GM12878 (cell line): ENCODE measurements around the gene GAS2L1. TPM values are rescaled to one million over a fixed set of nuclear protein-coding genes. Genes with fewer than 3 reads are reported as not detected.

Experiments
- ATAC-seq: fragments of 200-7000 bp; cut with Tn5 transposase; 3 replicates; pipeline ENCODE4 v1.9.1; 2020; ENCODE audit warnings: mild to moderate bottlenecking, moderate library complexity
- BruUV-seq: library from RNA; stranded (reverse); fragments of 400-500 nt; replicated peaks from 2 replicates; lab custom pipeline; 2021; lab: Mats Ljungman, UMichigan
- CTCF ChIA-PET: fragments of 300-600 bp; sonication (Branson Sonifier 250); formaldehyde crosslinking; extraction: SDS; loops from one replicate; lab custom pipeline; 2021; ENCODE audit warnings: inconsistent platforms; lab: Yijun Ruan, JAX
- POLR2A ChIA-PET: fragments of 350-600 bp; formaldehyde crosslinking; extraction: SDS; loops from one replicate; lab custom pipeline; 2021; ENCODE audit warnings: inconsistent platforms; lab: Charles Lee
- RAD21 ChIA-PET: fragments of 300-600 bp; sonication (Branson Sonifier 250); formaldehyde crosslinking; loops from one replicate; lab custom pipeline; 2023; ENCODE audit warnings: antibody characterized with exemption; ENCODE audit not compliant: unreplicated experiment; lab: Charles Lee
- SMC1A ChIA-PET: fragments of 300-600 bp; sonication (Branson Sonifier 250); formaldehyde crosslinking; loops from one replicate; lab custom pipeline; 2023; ENCODE audit not compliant: unreplicated experiment, uncharacterized antibody; lab: Charles Lee
- DNase-seq: peaks from one replicate; pipeline ENCODE4 v3.0.0-alpha.2; 2011; ENCODE audit warnings: low read depth, low spot score
- FAIRE-seq: peaks from 3 replicates; lab custom pipeline; 2011; peaks lifted over from hg19 to GRCh38; lab: Jason Lieb, UNC
- H2AFZ ChIP-seq: 2 replicates; pipeline ENCODE4 v1.6.0; 2011; ENCODE audit warnings: low read depth, low read length, control low read depth; ENCODE audit not compliant: control insufficient read depth
- H3K27ac ChIP-seq: 2 replicates; pipeline ENCODE4 v1.5.1; 2011; ENCODE audit warnings: control low read depth; ENCODE audit not compliant: control insufficient read depth, insufficient read depth
- H3K27me3 ChIP-seq, 2 experiments: replicated peaks in 1 of 2; 2 replicates each; pipeline versions ENCODE4 v1.6.0 to v1.6.1; 2011; ENCODE audit warnings: low read length in 1 of 2; ENCODE audit not compliant: control insufficient read depth in 2 of 2, insufficient read depth in 2 of 2
- H3K36me3 ChIP-seq, 2 experiments: 2 replicates each; pipeline ENCODE4 v1.5.1; 2011; ENCODE audit warnings: low read length in 1 of 2; ENCODE audit not compliant: control insufficient read depth in 2 of 2, insufficient read depth in 2 of 2
- H3K4me1 ChIP-seq: 2 replicates; pipeline ENCODE4 v1.6.1; 2011; ENCODE audit warnings: mild to moderate bottlenecking, low read length, moderate library complexity, mixed read lengths; ENCODE audit not compliant: control insufficient read depth, insufficient read depth
- H3K4me2 ChIP-seq: 2 replicates; pipeline ENCODE4 v1.6.0; 2011; ENCODE audit warnings: control low read depth; ENCODE audit not compliant: control insufficient read depth, insufficient read depth
- H3K4me3 ChIP-seq: fragments of 200-600 bp; sonication (generic); 2 replicates; pipeline ENCODE4 v1.5.1; 2016
- H3K79me2 ChIP-seq: 2 replicates; pipeline ENCODE4 v1.6.0; 2011; ENCODE audit warnings: low read length; ENCODE audit not compliant: control insufficient read depth, insufficient read depth
- H3K9ac ChIP-seq: 2 replicates; pipeline ENCODE4 v1.8.0; 2011; ENCODE audit warnings: low read length, control low read depth, mixed read lengths; ENCODE audit not compliant: control insufficient read depth, insufficient read depth
- H3K9me3 ChIP-seq: replicated peaks from 3 replicates; pipeline ENCODE4 v1.5.1; 2011; ENCODE audit warnings: mild to moderate bottlenecking, low read length; ENCODE audit not compliant: control insufficient read depth, insufficient read depth
- H4K20me1 ChIP-seq: 2 replicates; pipeline ENCODE4 v1.6.0; 2011; ENCODE audit not compliant: control insufficient read depth, insufficient read depth
- ATF2 ChIP-seq: IDR thresholded peaks from 2 replicates; pipeline ENCODE4 v1.6.1; 2012; ENCODE audit warnings: low read length, inconsistent platforms
- ATF7 ChIP-seq: fragments of 450-650 bp; IDR thresholded peaks from 2 replicates; pipeline ENCODE4 v1.6.1; 2016; ENCODE audit warnings: low read depth, mild to moderate bottlenecking
- CBX3 ChIP-seq: fragments of 200-600 bp; sonication (generic); IDR thresholded peaks from 2 replicates; pipeline ENCODE4 v1.6.1; 2016; ENCODE audit warnings: low read depth, borderline replicate concordance
- CREM ChIP-seq: IDR thresholded peaks from 2 replicates; pipeline ENCODE4 v1.6.1; 2014; ENCODE audit warnings: antibody characterized with exemption, low read depth
- KDM1A ChIP-seq: fragments of 200-600 bp; sonication (generic); IDR thresholded peaks from 2 replicates; pipeline ENCODE4 v1.6.1; 2016; ENCODE audit warnings: borderline replicate concordance
- NFYB ChIP-seq: IDR thresholded peaks from 2 replicates; pipeline ENCODE4 v1.6.1; 2011; ENCODE audit warnings: low read depth, mild to moderate bottlenecking, low read length, improper control_type of control experiment, moderate library complexity; ENCODE audit not compliant: insufficient read depth
- PAX8 ChIP-seq: fragments of 450-650 bp; IDR thresholded peaks from 2 replicates; pipeline ENCODE4 v1.6.1; 2017; ENCODE audit warnings: mild to moderate bottlenecking, moderate library complexity
- PML ChIP-seq: IDR thresholded peaks from 2 replicates; pipeline ENCODE4 v1.6.1; 2012; ENCODE audit warnings: low read length, inconsistent platforms
- RFX5 ChIP-seq: IDR thresholded peaks from 2 replicates; pipeline ENCODE4 v1.6.1; 2011; ENCODE audit warnings: low read depth, low read length, improper control_type of control experiment
- RUNX3 ChIP-seq: IDR thresholded peaks from 2 replicates; pipeline ENCODE4 v1.6.1; 2012; ENCODE audit warnings: low read length, inconsistent platforms
- SIX5 ChIP-seq: IDR thresholded peaks from 2 replicates; pipeline ENCODE4 v1.6.1; 2011; ENCODE audit warnings: mild to moderate bottlenecking, low read depth, low read length, moderate library complexity; ENCODE audit not compliant: severe bottlenecking
- STAT3 ChIP-seq: IDR thresholded peaks from 2 replicates; pipeline ENCODE4 v1.6.1; 2011; ENCODE audit warnings: low read depth, low read length, improper control_type of control experiment
- ZNF217 ChIP-seq: fragments of 450-650 bp; IDR thresholded peaks from 2 replicates; pipeline ENCODE4 v1.6.1; 2017; ENCODE audit warnings: antibody characterized with exemption, mild to moderate bottlenecking
- ZNF24 ChIP-seq: fragments of 450-650 bp; IDR thresholded peaks from 2 replicates; pipeline ENCODE4 v1.6.1; 2017; ENCODE audit warnings: antibody characterized with exemption, mild to moderate bottlenecking
- ZNF384 ChIP-seq: IDR thresholded peaks from 2 replicates; pipeline ENCODE4 v1.6.1; 2012; ENCODE audit warnings: low read depth, mild to moderate bottlenecking, low read length, improper control_type of control experiment, borderline replicate concordance
- WGBS: methylation state at CpG from one replicate; pipeline ENCODE4 v1.1.6; 2016; ENCODE audit warnings: low lambda C conversion rate; ENCODE audit not compliant: insufficient replicate concordance, insufficient coverage; ENCODE audit errors: missing lambda C conversion rate; 5-methylcytosine and 5-hydroxymethylcytosine counted together
- in situ Hi-C: fragments of 300-500 bp; cut with MboI; formaldehyde crosslinking; loops from 9 replicates; pipeline ENCODE4 v1.14.3; 2018; ENCODE audit warnings: mixed read lengths
- intact Hi-C: fragments of 100-400 bp; cut with micrococcal nuclease; formaldehyde crosslinking; loops from one replicate; pipeline ENCODE4 v1.14.2; 2022; ENCODE audit not compliant: unreplicated experiment
- polyA plus RNA-seq, 11 experiments: library from polyadenylated mRNA; depleted of rRNA in 4 of 11; unstranded in 6 of 11; stranded (reverse) in 5 of 11; fragments of >200 nt; fragmentation: Nextera tagmentation in 4 of 11; fragmentation: Illumina TruSeq in 1 of 11; extraction: Ambion mirVana in 4 of 11; extraction: Trizol in 1 of 11; gene quantifications; 1 replicate in 1 of 11; 2 replicates in 10 of 11; pipeline versions ENCODE4 v1.2.1 to v1.2.3, GENCODE V29; 2011 to 2016; ENCODE audit warnings: inconsistent platforms in 2 of 11, missing spikeins in 2 of 11, low read depth in 1 of 11
- total RNA-seq, 4 experiments: library from RNA; depleted of rRNA in 3 of 4; stranded (reverse); fragments of >200 nt in 3 of 4; fragmentation: Illumina TruSeq in 1 of 4; extraction: Trizol in 1 of 4; gene quantifications; 2 replicates each; pipeline versions ENCODE4 v1.2.1 to v1.2.3, GENCODE V29; 2013 to 2021
- TF ChIP-seq, protein P1 (sequence below): fragments of 450-650 bp; IDR thresholded peaks from 2 replicates; pipeline ENCODE4 v1.6.1; 2018; ENCODE audit warnings: mild to moderate bottlenecking, low read depth, moderate library complexity; ENCODE audit not compliant: partially characterized antibody
- TF ChIP-seq, protein P2 (sequence below): IDR thresholded peaks from 2 replicates; pipeline ENCODE4 v1.6.1; 2011; ENCODE audit warnings: borderline replicate concordance, low read depth, mild to moderate bottlenecking, moderate library complexity, mixed read lengths, low read length; ENCODE audit not compliant: insufficient read depth; ENCODE audit errors: extremely low read length
- TF ChIP-seq, protein P3 (sequence below): fragments of 450-650 bp; IDR thresholded peaks from 2 replicates; pipeline ENCODE4 v1.6.1; 2016; ENCODE audit warnings: mild to moderate bottlenecking, moderate library complexity, borderline replicate concordance

The GAS2L1 gene
- total and polyA plus RNA-seq, 10 of the 15 experiments (the other 5 are each of a cell fraction or from before 2014, with no cell fraction given) = 0.03 to 0.13 TPM; not detected in 8

- H4K20me1 ChIP-seq = no peaks in the 10 kb centered on the region
- H3K27ac ChIP-seq = no peak overlapping the region
- intact Hi-C loops = no loop called here
- H3K27me3 ChIP-seq = no peaks in the 10 kb centered on the region
- H3K36me3 ChIP-seq = peaks cover 5 to 57% of the 10 kb centered on the region in 2 experiments; a peak in 3 of 4 replicates
- BruUV-seq = no TSS peak
- SMC1A ChIA-PET = no interaction called here
- no peaks in the 10 kb centered on the region for H3K79me2 ChIP-seq
- H3K9me3 ChIP-seq = no peaks in the 10 kb centered on the region
- in situ Hi-C loops = no loop called here
- POLR2A ChIA-PET = no interaction called here
- CTCF ChIA-PET = no interaction called here
- DNase-seq = no peak
- H2AFZ ChIP-seq = no peak overlapping the region
- no peak overlapping the region for H3K4me2 ChIP-seq
- no peaks in the 10 kb centered on the region for H3K4me1 ChIP-seq
- no peak for FAIRE-seq
- RAD21 ChIA-PET = no interaction called here
- no peak overlapping the region for H3K9ac ChIP-seq
- 81% methylated on average over 7 of the region's 9 CpGs for WGBS
- no peak overlapping the region for H3K4me3 ChIP-seq
- no peak for ATAC-seq
- TF ChIP-seq ZNF24 = no peak
- no peak for TF ChIP-seq RFX5
- TF ChIP-seq NFYB = no peak
- TF ChIP-seq ZNF384 = no peak
- TF ChIP-seq, protein P1, sequence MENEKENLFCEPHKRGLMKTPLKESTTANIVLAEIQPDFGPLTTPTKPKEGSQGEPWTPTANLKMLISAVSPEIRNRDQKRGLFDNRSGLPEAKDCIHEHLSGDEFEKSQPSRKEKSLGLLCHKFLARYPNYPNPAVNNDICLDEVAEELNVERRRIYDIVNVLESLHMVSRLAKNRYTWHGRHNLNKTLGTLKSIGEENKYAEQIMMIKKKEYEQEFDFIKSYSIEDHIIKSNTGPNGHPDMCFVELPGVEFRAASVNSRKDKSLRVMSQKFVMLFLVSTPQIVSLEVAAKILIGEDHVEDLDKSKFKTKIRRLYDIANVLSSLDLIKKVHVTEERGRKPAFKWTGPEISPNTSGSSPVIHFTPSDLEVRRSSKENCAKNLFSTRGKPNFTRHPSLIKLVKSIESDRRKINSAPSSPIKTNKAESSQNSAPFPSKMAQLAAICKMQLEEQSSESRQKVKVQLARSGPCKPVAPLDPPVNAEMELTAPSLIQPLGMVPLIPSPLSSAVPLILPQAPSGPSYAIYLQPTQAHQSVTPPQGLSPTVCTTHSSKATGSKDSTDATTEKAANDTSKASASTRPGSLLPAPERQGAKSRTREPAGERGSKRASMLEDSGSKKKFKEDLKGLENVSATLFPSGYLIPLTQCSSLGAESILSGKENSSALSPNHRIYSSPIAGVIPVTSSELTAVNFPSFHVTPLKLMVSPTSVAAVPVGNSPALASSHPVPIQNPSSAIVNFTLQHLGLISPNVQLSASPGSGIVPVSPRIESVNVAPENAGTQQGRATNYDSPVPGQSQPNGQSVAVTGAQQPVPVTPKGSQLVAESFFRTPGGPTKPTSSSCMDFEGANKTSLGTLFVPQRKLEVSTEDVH = no peak
- no peak for TF ChIP-seq KDM1A
- TF ChIP-seq CREM = no peak
- no peak for TF ChIP-seq PML
- TF ChIP-seq, protein P2, sequence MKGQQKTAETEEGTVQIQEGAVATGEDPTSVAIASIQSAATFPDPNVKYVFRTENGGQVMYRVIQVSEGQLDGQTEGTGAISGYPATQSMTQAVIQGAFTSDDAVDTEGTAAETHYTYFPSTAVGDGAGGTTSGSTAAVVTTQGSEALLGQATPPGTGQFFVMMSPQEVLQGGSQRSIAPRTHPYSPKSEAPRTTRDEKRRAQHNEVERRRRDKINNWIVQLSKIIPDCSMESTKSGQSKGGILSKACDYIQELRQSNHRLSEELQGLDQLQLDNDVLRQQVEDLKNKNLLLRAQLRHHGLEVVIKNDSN = no peak
- TF ChIP-seq CBX3 = no peak
- no peak for TF ChIP-seq RUNX3
- no peak for TF ChIP-seq STAT3
- no peak for TF ChIP-seq SIX5
- no peak for TF ChIP-seq ATF7
- TF ChIP-seq PAX8 = no peak
- TF ChIP-seq, protein P3, sequence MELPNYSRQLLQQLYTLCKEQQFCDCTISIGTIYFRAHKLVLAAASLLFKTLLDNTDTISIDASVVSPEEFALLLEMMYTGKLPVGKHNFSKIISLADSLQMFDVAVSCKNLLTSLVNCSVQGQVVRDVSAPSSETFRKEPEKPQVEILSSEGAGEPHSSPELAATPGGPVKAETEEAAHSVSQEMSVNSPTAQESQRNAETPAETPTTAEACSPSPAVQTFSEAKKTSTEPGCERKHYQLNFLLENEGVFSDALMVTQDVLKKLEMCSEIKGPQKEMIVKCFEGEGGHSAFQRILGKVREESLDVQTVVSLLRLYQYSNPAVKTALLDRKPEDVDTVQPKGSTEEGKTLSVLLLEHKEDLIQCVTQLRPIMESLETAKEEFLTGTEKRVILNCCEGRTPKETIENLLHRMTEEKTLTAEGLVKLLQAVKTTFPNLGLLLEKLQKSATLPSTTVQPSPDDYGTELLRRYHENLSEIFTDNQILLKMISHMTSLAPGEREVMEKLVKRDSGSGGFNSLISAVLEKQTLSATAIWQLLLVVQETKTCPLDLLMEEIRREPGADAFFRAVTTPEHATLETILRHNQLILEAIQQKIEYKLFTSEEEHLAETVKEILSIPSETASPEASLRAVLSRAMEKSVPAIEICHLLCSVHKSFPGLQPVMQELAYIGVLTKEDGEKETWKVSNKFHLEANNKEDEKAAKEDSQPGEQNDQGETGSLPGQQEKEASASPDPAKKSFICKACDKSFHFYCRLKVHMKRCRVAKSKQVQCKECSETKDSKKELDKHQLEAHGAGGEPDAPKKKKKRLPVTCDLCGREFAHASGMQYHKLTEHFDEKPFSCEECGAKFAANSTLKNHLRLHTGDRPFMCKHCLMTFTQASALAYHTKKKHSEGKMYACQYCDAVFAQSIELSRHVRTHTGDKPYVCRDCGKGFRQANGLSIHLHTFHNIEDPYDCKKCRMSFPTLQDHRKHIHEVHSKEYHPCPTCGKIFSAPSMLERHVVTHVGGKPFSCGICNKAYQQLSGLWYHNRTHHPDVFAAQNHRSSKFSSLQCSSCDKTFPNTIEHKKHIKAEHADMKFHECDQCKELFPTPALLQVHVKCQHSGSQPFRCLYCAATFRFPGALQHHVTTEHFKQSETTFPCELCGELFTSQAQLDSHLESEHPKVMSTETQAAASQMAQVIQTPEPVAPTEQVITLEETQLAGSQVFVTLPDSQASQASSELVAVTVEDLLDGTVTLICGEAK = no peak
- no peak for TF ChIP-seq ATF2
- no peak for TF ChIP-seq ZNF217
These were observed 24.3 kb downstream of the GAS2L1 start for GRCh38 chr22:29330753-29331152.
